Stimulated activated CD4-positive, alpha-beta T cell treated with anti-CD3 and anti-CD28 coated beads, Interleukin-15, amount 100 ng/mL, for 1 hour (primary cell): ENCODE data around the gene PLCXD3.
"Not testable (repeated sequence)": the region's sequence is repeated elsewhere in the genome, so short reads cannot be mapped to it uniquely, and the experiment has no call there.

Experiments used
- DNase-seq, 2 donors: peaks; one replicate each; pipeline ENCODE4 v3.0.0-alpha.2; 2020; ENCODE audit warnings: low read depth in 1 of 2, low spot score in 1 of 2

The PLCXD3 gene

GRCh38 chr5:41356786-41357185 is 153.6 kb downstream of the PLCXD3 start:
- DNase-seq: no peak

DNA sequence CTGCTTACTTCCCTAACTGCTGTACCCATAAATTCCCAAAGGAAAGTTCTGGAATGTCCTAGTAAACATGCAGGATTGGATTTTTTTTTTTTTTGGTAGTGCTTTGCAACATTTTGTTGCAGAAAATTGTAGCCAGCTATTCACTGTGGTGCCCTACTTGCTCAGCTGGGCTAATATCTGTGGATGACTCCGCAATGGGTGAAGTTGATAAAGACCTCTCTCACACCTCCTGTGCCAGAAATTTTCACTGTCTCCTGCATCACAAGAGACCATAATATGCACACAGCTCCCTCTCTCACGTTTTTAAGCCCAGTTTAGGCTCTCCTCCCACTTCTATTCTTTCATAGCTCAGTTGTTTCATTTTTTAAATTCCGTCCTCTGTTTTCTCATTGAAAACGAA is 160.6 kb downstream of the PLCXD3 start:
- no peak for DNase-seq

GRCh38 chr5:41347569-41347968 is 162.8 kb downstream of the PLCXD3 start:
- DNase-seq: no peak

- DNase-seq: no peak
Observed at GRCh38 chr5:41346609-41347008, 163.8 kb downstream of the PLCXD3 start.

DNA sequence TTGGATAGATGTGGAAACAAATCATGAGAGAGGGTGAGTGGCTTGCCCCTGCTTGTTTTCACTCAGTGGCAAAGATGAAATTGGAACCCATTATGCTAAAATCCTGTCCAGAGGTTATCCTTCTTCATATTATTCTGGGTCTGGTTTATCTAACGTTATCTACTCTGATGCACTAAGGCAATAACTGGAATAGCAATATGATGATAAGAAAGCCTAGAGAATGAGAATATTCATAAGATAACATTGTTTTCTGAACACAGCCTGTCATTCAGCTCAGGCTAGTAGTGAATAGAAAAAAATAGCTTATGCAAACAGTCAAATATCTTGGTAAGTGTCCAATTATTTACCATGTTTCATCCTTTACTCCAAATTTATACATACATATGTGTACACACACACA is 165.1 kb downstream of the PLCXD3 start:
- DNase-seq: no peak

GRCh38 chr5:41339339-41339738 is 171.1 kb downstream of the PLCXD3 start:
- DNase-seq: no peak

DNA sequence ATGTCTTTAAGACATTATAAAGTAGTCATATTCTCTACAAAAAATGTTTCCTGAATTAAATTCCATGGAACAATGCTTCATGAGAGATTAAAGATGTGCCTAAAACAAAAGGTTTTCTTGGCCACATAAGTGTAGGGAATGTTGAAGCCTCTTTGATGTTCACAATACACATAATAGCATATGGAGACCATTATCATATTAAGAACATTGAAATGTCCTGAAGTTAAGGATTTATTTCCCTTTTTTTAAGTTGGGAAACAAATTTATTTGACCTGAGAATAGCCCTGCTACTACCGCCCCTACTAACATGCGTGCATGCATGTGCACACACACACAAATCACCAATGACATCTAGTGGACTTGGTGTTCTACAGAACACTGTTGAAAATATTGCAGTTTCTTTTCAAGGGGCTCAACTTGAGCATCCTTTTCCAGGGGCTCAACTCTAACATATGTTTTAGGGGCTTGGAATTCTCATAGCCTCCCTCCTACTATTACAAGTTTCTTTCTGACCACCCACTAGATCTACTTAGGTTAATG is 172.2 kb downstream of the PLCXD3 start:
- no peak for DNase-seq

DNA sequence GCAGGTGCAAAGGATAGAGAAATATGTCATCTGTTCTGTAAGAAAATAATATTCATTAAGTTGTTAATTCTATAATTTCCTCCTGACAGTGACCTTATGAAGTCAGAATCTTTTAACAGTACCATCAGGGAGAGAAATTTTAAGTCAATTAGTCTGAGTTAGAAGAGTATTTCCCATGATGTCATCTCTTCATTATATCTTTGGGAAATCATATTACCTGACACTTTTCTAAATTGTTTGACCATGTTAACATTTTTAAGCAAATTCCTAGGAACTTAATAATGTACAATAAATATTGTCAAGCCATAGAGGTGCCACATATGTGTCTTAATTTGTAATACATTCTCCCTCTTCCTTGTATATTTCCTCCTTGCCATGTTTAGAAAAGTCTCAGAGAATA is 172.7 kb downstream of the PLCXD3 start:
- no peak for DNase-seq

GRCh38 chr5:41337216-41337615 is 173.2 kb downstream of the PLCXD3 start:
- DNase-seq: no peak

DNA sequence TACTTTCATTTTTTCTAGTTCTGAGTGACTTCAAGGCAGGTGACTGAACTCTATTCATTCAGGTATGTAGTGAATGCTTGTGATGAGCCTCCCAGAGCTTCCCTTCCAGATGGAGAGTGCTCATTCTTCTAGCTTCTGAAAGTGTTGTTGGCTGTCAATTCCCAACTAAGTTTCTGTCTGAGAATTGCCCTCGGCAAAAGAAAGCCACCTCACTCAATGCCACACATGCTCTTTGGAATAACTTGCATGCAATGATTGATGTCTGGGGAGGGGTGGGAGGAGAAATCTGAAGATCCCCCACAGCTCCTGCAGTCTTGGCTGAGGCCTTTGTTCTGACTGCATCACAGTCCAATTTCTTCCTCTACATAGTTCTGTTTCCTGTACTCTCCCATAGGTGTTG is 173.9 kb downstream of the PLCXD3 start:
- DNase-seq: no peak

GRCh38 chr5:41335596-41336181 is 174.7 kb downstream of the PLCXD3 start:
- no peak for DNase-seq

DNA sequence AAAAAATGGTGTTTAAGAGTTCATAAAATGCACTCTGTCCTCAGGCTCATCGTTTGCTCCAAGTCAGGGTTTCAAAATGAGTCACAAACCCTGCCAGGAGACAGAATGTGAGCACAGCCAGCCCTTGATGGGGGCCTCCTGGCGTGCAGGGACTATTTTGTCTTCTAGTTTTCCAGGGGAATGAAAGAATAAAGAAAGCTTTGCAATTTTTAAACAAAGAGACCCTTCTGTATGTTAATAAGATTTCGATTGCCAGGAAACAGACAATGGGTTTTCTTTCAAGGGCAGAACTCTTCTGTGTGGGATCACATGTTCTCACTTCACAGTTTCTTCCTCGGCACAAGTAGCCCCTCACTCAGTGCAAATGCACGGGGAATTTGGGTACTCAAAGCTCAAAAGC is 175.6 kb downstream of the PLCXD3 start:
- DNase-seq: no peak

- DNase-seq: no peak
Observed at GRCh38 chr5:41334221-41334620, 176.2 kb downstream of the PLCXD3 start.

- DNase-seq: no peak
Observed at GRCh38 chr5:41325074-41325473, 185.3 kb downstream of the PLCXD3 start.

DNA sequence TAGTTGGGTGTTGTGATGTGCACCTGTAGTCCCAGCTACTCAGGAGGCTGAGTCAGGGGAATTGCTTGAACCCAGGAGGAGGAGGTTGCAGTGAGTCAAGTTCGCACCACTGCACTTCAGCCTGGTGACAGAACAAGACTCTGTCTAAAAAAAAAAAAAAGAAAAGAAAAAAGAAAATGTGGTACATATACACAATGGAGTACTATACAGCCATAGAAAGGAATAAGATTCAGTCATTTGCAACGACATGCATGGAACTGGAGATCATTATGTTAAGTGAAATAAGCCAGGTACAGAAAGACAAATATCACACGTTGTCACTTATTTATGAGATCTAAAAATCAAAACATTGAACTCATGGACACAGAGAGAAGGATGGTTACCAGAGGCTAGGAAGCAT is 187.6 kb downstream of the PLCXD3 start:
- not testable (repeated sequence) for DNase-seq

DNA sequence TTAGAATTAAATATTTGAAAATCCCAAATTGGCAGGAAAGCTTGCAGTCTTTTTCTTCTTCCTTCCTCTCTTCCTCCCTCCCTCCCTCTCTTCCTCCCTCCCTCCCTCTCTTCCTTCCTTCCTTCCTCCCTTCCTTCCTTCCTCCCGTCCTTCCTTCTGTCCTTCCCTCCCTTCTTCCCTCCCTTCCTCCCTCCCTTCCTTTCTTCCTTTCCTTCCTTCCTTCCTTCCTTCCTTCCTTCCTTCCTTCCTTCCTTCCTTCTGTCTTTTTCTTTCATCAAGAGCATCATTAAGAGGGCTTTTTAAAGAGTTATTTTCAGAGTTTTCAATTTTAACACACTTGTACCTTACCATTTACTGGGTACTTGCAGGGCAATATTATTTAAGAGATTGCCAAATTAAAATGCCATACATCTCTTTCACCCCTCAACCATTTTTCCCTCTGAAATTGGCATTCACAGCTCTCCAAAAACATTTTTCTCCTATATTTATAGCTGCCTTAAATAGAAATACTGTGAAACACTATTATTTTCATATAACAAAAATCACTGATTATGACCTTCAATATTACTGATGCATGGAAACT is 197.8 kb downstream of the PLCXD3 start:
- DNase-seq: no peak

DNA sequence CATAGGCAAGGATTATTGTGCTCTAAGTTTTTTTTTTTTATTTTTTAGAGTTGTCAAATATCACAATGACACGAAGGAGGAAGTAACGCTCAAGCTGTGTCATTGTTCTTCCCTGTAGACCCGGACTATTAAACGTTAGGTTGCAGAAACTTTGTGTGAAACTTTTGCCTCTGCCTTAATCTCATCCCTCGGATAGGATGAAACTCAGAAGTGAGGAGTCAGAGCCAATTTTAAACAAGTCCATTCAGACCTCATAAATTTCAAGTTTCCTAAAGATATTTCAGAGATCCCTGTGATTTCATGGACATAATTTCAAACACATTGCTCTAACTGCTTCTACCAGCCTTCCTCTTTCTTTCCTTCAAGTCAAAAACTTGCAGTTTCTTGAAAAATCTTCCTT is 198.3 kb downstream of the PLCXD3 start:
- no peak for DNase-seq

DNA sequence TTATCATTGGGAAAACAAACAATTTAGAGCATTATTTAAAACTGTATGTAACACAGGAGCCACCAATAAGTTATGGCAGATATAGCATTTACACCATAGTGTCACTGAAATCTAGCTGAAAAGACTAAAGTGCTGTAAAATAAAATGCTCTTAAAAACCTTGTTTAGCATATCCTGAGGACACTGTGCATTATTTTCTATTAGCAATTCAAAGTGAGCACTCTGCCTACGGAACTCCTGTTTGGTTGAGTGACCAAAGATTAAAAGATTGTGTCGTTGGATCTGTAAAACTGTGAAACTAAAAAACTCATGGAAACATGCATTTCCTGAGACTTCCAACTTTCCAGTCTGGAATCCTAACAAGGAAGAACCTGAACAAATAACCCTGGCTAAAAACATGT is 201.1 kb downstream of the PLCXD3 start:
- DNase-seq: no peak

- DNase-seq: no peak
Observed at GRCh38 chr5:41306005-41306404, 204.4 kb downstream of the PLCXD3 start.

GRCh38 chr5:41305056-41305455 is 205.3 kb downstream of the PLCXD3 start:
- no peak for DNase-seq

GRCh38 chr5:41296066-41296465 is 214.3 kb downstream of the PLCXD3 start:
- no peak for DNase-seq

GRCh38 chr5:41291323-41291722 is 219.1 kb downstream of the PLCXD3 start:
- no peak for DNase-seq

DNA sequence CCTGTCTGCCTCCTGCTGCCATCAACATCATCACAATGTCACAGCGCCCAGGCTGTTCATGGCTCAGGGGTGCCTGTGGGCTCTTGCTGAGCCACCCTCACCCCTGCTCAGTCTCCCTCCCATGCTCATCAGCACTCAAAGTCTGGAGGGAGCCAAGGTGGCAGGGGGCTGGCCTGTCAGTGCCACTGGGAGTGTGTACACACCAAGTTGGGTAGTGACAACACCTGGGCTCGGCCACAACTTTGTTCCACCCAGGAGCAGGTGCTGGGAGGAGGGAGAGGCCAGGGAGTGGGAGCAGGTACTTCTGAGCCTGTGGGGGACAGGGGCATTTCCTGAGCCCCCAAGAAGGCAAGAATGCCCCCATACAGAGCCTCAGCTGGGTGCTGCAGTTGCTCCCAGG is 219.6 kb downstream of the PLCXD3 start:
- no peak for DNase-seq
